Measurements from ENCODE around the gene FMNL2.

FMNL2 gene

DNA sequence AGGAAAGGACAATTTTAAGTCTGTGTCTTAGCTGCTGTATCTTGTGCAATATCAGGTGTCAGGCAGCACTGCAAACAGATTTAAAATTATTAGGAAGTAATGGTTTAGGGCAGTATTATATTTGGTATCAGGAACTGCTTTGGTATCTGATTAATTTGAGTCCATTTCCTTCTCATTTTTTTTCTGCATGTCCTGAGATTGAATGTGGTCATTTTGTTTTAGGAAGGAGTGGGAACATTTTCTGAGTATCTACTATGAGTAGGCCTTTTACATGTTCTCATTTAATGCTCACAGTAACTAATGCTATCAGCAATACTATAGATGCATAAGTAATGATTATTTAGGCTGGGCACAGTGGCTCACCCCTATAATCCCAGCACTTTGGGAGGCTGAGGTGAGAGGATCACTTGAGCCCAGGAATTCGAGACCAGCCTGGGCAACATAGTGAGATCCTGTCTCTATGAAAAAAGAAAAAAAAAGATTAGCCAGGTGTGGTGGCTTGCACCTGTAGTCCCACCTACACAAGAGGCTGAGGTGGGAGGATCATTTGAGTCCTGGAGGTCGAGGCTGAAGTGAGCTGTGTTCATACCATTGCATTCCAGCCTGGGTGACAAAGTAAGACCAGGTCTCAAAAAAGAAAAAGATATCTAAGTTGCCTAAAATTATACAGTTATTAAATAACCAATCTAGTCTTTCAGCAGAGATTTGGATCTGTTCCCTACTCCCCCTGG, 4.7 kb downstream of the FMNL2 start:
- no peak for DNase-seq (ENCODE audit: low read depth in 2 of 2)

- no peak for DNase-seq (ENCODE audit: low read depth in 2 of 2)
These were observed 7.5 kb downstream of the FMNL2 start for GRCh38 chr2:152342259-152343046.

GRCh38 chr2:152343426-152343825, 8.5 kb downstream of the FMNL2 start:
- no peak for DNase-seq (ENCODE audit: low read depth in 2 of 2)

- DNase-seq (ENCODE audit: low read depth in 2 of 2): no peak
These were observed 9.7 kb downstream of the FMNL2 start for GRCh38 chr2:152344579-152345195.

DNA sequence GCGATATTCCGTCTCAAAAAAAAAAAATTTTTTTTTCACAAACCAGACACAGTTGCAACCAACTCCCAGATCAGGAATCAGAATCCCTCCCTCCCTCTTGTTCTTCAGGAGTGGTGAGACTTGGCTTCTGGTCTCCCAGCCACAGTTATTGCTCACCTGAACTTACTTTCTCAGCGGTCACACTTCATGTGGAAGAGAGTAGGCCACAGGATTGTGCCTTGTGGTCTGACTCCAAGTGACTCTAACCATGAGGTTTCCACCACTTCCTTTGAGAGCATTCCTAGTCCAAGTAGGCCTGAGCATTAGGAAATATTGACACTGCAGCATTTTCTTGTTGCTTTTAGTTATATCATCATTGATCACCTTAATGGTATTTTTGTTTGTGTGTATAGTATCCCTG, 12.1 kb downstream of the FMNL2 start:
- DNase-seq (ENCODE audit: low read depth in 2 of 2): no peak

DNA sequence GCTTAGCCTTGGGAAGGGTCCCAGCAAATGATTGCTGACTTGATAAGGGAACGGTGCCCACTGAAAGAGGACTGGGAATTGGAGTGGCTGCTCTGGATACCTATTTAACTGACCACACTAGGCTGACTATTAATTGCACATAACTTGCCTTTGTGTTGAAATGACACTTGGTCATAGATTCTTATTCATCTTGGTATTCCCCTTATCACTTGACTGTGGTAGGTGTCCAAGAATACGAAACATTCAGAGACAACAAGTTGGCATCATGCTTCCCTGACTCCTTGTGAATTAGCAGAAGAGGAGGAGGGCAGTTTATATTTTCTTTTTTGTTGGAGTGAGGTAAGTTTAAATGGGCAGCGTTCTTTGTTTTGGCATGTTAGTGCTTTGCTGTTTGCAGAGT, 13.4 kb downstream of the FMNL2 start:
- DNase-seq (ENCODE audit: low read depth in 2 of 2): no peak

DNA sequence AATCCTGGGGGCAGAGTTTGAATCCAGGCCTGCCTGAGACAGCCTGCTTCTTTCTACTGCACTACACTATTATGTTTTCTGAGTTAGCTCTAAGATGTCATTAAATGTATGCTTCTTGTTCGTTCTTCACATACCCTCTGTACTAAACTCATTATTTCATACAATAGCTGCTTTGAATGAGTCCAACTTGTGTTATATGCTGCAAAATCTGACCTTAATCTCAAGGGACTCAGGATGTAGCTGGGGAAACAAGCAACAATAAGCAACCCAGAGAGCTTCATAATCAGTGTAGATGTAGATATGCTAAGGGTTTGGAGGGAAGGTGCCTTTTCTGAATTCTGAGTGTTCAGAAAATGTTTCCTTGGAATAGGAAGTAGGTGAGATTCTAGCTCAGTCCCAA, 14.4 kb downstream of the FMNL2 start:
- no peak for DNase-seq (ENCODE audit: low read depth in 2 of 2)

GRCh38 chr2:152350155-152350679, 15.2 kb downstream of the FMNL2 start:
- DNase-seq (ENCODE audit: low read depth in 2 of 2): no peak

DNA sequence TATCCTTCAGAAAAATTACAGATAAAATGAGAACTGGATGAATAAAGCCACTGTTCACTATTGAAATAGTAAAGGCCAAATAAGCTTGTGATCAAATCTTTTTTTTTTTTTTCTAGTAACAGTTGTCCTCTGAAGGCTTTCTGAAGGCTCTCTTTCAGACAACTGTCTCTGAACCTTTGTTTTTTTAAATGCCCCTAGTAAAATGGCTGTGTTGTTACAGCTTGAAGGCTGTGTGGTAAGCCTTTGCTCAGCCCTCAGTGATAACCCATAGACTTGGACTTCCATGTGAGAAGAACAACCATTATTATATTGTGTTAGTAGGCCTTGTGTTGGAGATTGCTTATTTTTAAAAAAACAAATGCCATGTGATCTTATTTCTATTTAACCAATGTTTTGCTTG, 17.6 kb downstream of the FMNL2 start:
- DNase-seq (ENCODE audit: low read depth in 2 of 2): no peak

DNA sequence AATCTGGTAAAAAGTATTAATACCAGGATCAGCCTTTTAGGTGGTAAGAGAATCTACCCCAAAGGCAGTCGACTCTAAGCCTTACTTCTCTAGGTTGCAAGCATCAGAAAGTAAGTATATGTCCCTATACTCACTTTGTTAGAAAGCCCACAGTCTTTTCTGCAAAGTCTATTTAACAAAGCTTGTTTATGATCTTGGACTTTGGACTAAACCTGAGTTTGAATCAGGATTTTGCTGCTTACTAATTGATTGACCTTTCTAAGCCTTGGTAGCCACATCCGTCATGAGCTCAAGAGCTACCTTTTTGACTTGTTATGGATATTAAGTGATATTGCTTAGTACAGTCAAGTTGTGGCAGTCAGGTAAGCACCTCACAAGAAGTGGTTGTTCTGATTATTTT, 18.4 kb downstream of the FMNL2 start:
- no peak for DNase-seq (ENCODE audit: low read depth in 2 of 2)

- no peak for DNase-seq (ENCODE audit: low read depth in 2 of 2)
These were observed 19.2 kb downstream of the FMNL2 start for GRCh38 chr2:152354069-152354755.

GRCh38 chr2:152354909-152355308, 19.9 kb downstream of the FMNL2 start:
- no peak for DNase-seq (ENCODE audit: low read depth in 2 of 2)

DNA sequence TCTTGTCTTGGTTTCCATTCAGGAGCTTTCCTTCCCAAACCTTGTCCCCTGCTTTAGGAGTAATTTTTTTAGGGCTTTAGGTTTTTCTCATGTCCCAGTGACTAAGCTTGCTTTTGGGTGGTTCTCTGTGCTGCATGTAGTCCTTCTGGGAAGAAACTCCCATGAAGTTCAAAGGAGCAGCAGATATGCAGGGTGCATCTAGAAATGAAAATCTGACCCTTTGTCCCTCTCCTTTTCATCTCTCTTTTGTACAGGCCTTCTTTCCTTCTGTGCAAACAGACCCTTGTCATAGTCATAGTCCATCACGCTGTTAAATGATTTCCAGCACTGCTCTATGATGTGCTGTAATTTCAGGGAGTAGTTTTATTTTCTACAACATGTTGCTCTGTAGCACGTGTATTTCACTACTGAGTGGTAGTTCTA, 20.4 kb downstream of the FMNL2 start:
- DNase-seq (ENCODE audit: low read depth in 2 of 2): no peak

DNA sequence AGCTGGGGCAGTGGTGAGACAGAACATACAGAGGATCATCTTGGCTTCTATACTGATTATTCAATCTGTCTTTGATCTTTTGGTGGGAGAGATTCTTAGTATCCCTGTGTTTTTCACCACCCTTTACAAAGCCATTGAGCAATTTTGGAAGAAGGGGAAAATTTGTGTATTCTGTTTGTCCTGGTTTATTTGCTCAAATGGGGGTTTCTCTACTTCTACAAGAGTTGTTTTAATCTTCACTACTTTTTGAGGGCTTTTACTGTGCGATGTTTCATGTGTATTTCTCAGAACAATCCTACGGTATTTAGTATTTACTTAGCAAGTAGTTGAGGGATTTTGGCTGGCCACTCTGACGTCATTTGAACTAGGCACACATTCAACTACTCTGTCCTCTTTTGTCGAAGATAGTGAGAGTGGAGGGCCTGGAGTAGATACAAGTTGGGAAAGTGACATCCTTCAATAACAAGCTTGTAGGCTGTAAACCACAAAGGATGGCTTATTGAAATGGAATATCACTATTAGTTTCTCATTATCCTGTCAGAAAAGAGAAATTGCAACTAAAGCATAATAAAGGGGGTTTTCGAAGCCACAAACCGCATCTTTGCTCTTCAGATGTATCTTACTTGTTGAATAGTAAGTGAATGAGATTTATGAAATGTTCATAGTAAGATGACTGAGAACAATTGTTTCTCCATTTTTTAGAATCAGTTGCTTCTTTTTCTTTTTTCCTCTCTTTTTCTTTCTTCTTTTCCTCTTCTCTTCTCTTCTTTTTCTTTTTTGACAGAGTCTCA, 24.8 kb downstream of the FMNL2 start:
- no peak for DNase-seq (ENCODE audit: low read depth in 2 of 2)

DNA sequence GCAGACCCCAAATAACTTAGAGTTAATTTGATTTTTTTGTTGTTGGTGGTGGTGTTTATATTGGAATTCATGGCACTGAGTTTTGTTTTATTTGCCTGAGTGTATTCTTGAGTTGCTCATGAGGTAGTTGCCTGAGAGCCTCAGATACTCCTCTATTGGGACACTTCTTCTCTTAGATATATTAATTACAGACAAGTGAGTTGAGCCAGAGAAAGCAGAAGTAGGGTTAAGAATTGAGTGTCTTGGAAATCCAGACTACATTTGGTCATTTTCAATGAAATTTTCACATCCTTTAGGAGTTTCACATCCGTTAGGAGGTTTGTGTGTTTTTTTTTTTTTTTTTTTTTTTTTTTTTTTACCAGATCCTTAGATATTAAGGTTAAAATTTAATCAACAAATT, 29.0 kb downstream of the FMNL2 start:
- DNase-seq (ENCODE audit: low read depth in 2 of 2): no peak

GRCh38 chr2:152367547-152368390, 32.8 kb downstream of the FMNL2 start:
- DNase-seq (ENCODE audit: low read depth in 2 of 2): no peak

DNA sequence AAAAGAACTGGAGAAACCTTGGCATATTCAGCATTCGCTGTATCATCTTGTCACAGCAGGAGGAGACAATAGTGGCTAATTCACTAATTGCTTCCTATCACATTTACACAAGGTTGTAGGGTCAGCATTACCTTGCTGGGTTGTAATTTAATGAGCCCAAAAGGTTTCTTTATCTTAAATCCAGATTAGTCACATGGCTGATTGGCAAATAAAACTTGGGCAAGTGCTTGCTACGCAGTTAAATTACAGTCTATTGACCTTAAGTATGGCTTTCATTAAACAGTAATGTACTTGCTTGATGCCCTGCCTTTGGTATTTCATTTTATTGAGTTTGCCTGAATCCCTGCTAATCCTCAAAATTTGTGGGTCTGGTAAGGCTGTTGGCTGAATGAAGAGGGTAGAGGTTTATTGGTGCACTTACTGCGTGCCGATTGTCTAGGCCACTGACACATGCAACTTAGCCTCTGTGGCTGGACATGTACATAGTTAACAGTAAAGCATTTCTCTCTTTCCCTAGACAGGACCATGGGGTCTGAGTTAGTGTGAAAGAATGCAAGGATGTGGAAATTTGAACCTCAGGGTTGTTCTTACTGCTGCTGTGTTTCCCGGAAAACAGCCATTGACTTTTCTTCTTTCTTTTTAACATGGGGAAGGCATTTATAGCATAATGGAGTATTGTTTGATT, 34.3 kb downstream of the FMNL2 start:
- no peak for DNase-seq (ENCODE audit: low read depth in 2 of 2)

DNA sequence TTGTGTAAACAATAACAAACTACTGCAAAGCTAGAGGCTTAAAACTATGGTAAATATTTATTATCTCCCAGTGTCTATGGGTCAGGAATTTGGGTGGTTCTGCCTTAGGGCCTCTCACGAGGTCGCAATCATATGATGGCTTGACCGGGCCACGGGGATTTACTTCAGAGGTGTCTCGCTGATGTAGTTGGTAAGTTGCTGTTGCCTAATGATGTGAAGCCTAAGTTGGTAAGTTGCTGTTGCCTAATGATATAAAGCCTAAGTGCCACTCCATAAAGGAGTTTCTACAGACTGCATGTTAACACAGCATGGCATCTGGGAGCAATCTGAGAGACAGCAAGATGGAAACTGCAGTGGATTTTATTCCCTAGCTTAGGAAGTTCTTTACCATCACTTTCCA, 35.8 kb downstream of the FMNL2 start:
- no peak for DNase-seq (ENCODE audit: low read depth in 2 of 2)

GRCh38 chr2:152372438-152372984, 37.5 kb downstream of the FMNL2 start:
- no peak for DNase-seq (ENCODE audit: low read depth in 2 of 2)
